GM12873 (cell line): ENCODE measurements around the gene PARN.

Source experiments
- CTCF ChIP-seq: IDR thresholded peaks from 2 replicates; pipeline ENCODE4 v1.5.1; 2012; ENCODE audit warnings: low read depth, mild to moderate bottlenecking, moderate library complexity, low read length, control low read depth; ENCODE audit not compliant: insufficient read depth; ENCODE audit errors: missing control alignments

The PARN gene

GRCh38 chr16:14491861-14492529 lies 138.1 kb downstream of the PARN start:
- TF ChIP-seq CTCF = no peak

GRCh38 chr16:14490235-14490634 lies 139.8 kb downstream of the PARN start:
- TF ChIP-seq CTCF = no peak

GRCh38 chr16:14489460-14489859 lies 140.6 kb downstream of the PARN start:
- peak; percentile 47 for TF ChIP-seq CTCF

- no peak for TF ChIP-seq CTCF
Measured at GRCh38 chr16:14487579-14487978, 142.5 kb downstream of the PARN start.

- no peak for TF ChIP-seq CTCF
Measured at GRCh38 chr16:14486520-14487303, 143.3 kb downstream of the PARN start.

- TF ChIP-seq CTCF = no peak
Measured at GRCh38 chr16:14485811-14486519, 144.1 kb downstream of the PARN start.

GRCh38 chr16:14485121-14485551 lies 144.9 kb downstream of the PARN start:
- no peak for TF ChIP-seq CTCF
